HG03457 (cell line): ENCODE results near the gene CHRND.

Experiments used
- ATAC-seq: cut with Tn5 transposase; IDR thresholded peaks from one replicate; pipeline ENCODE4 v1.9.1; 2021; ENCODE audit warnings: moderate number of reproducible peaks; ENCODE audit not compliant: unreplicated experiment

Gene CHRND

GRCh38 chr2:232525791-232526371 lies at the start of gene CHRND:
Gene CHRND, plus strand, starts transcription at chr2:232526160. Its CDS starts 56 bp downstream, at chr2:232526216.
- ATAC-seq, result no peak

GRCh38 chr2:232476791-232477190 lies 49.2 kb upstream of the CHRND start:
- ATAC-seq, result no peak

GRCh38 chr2:232477751-232478510 lies 48.0 kb upstream of the CHRND start:
- ATAC-seq, result no peak

GRCh38 chr2:232478571-232479340 lies 47.2 kb upstream of the CHRND start:
- ATAC-seq, result no peak

GRCh38 chr2:232479341-232480200 lies 46.4 kb upstream of the CHRND start:
- no peak for ATAC-seq

- ATAC-seq, result no peak
Observed at GRCh38 chr2:232480201-232481190, 45.5 kb upstream of the CHRND start.

GRCh38 chr2:232481322-232482140 lies 44.4 kb upstream of the CHRND start:
- ATAC-seq, result no peak

GRCh38 chr2:232482301-232483238 lies 43.4 kb upstream of the CHRND start:
- ATAC-seq, result no peak

- no peak for ATAC-seq
Observed at GRCh38 chr2:232483311-232483922, 42.5 kb upstream of the CHRND start.

GRCh38 chr2:232483923-232484627 lies 41.9 kb upstream of the CHRND start:
- no peak for ATAC-seq

GRCh38 chr2:232484628-232485347 lies 41.2 kb upstream of the CHRND start:
- ATAC-seq, result no peak

- ATAC-seq, result no peak
Observed at GRCh38 chr2:232485348-232485756, 40.6 kb upstream of the CHRND start.

- ATAC-seq, result no peak
Observed at GRCh38 chr2:232485757-232486557, 40.0 kb upstream of the CHRND start.

- no peak for ATAC-seq
Observed at GRCh38 chr2:232486558-232487384, 39.2 kb upstream of the CHRND start.
